HK-2 (cell line): ENCODE results near the gene BRK1.
"Not testable (repeated sequence)": the region's sequence is repeated elsewhere in the genome, so short reads cannot be mapped to it uniquely, and the experiment has no call there.

Experiments used
- DNase-seq: peaks from one replicate; pipeline ENCODE4 v3.0.0-alpha.2; 2018; ENCODE audit not compliant: unreplicated experiment

BRK1 gene

GRCh38 chr3:10142707-10143560 is 27.5 kb downstream of the BRK1 start:
- no peak for DNase-seq

GRCh38 chr3:10145685-10146084 is 30.2 kb downstream of the BRK1 start:
- DNase-seq: no peak

- DNase-seq: no peak
These were observed 33.8 kb downstream of the BRK1 start for GRCh38 chr3:10149226-10149625.

- DNase-seq: no peak
These were observed 35.5 kb downstream of the BRK1 start for GRCh38 chr3:10150987-10151386.

GRCh38 chr3:10154335-10155122 is 39.1 kb downstream of the BRK1 start:
- no peak for DNase-seq

- no peak for DNase-seq
These were observed 39.6 kb downstream of the BRK1 start for GRCh38 chr3:10155123-10155472.

- DNase-seq: no peak
These were observed 40.2 kb downstream of the BRK1 start for GRCh38 chr3:10155658-10156057.

GRCh38 chr3:10157031-10157430 is 41.6 kb downstream of the BRK1 start:
- no peak for DNase-seq

- not testable (repeated sequence) for DNase-seq
These were observed 43.1 kb downstream of the BRK1 start for GRCh38 chr3:10158555-10158954.

- DNase-seq: no peak
These were observed 44.9 kb downstream of the BRK1 start for GRCh38 chr3:10160346-10160745.

- no peak for DNase-seq
These were observed 45.5 kb downstream of the BRK1 start for GRCh38 chr3:10160925-10161324.

GRCh38 chr3:10162185-10162584 is 46.7 kb downstream of the BRK1 start:
- DNase-seq: no peak

GRCh38 chr3:10164201-10164545 is 48.7 kb downstream of the BRK1 start:
- DNase-seq: not testable (repeated sequence)

GRCh38 chr3:10164546-10165393 is 49.3 kb downstream of the BRK1 start, which contains the start of gene IRAK2:
IRAK2 (plus strand) TSS chr3:10164919; CDS start chr3:10164955, 36 bp downstream.
- DNase-seq: peak; percentile 69

- no peak for DNase-seq
These were observed 50.7 kb downstream of the BRK1 start for GRCh38 chr3:10166213-10166604.

- DNase-seq: no peak
These were observed 53.6 kb downstream of the BRK1 start for GRCh38 chr3:10169000-10169496.

- DNase-seq: no peak
These were observed 55.5 kb downstream of the BRK1 start for GRCh38 chr3:10170915-10171478.

- DNase-seq: peak; percentile 32
These were observed 57.8 kb downstream of the BRK1 start for GRCh38 chr3:10173095-10173925.

- peak; percentile 83 for DNase-seq
These were observed 58.5 kb downstream of the BRK1 start for GRCh38 chr3:10173926-10174435.

GRCh38 chr3:10175334-10175733 is 59.9 kb downstream of the BRK1 start:
- DNase-seq: not testable (repeated sequence)
